ENCODE results near the gene LAMA2.

LAMA2 gene

DNA sequence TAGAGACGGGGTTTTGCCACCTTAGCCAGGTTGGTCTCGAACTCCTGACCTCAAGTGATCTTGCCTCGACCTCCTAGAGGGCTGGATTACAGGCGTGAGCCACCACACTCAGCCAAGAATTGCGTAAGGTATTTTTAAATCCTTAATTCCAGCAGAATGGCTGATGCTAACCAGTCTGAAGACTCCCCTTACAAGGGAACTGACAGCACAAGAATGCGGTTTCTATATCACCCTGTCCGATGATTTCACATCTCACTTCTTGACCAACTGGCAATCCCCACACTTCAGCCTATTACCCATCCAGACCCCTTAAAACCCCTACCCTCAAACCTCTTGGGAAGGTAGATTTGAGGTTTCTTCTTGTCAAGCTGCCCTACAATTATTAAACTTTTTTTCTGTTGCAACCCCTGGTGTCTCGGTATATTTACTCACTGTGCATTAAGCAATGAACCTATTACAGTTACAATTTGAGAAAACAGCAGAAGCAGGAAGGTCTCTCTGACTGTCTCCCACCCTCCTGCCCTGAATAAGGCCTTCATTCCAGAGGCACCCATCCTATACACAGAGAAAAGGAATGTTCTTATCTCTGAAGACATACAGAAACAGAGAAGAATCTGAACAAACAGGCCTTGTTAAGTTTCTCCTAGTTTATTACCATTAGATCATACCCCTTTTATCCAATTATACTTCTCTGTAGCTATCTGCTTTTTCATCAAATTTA, 662.1 kb downstream of the LAMA2 start:
- TF ChIP-seq, protein P1, sequence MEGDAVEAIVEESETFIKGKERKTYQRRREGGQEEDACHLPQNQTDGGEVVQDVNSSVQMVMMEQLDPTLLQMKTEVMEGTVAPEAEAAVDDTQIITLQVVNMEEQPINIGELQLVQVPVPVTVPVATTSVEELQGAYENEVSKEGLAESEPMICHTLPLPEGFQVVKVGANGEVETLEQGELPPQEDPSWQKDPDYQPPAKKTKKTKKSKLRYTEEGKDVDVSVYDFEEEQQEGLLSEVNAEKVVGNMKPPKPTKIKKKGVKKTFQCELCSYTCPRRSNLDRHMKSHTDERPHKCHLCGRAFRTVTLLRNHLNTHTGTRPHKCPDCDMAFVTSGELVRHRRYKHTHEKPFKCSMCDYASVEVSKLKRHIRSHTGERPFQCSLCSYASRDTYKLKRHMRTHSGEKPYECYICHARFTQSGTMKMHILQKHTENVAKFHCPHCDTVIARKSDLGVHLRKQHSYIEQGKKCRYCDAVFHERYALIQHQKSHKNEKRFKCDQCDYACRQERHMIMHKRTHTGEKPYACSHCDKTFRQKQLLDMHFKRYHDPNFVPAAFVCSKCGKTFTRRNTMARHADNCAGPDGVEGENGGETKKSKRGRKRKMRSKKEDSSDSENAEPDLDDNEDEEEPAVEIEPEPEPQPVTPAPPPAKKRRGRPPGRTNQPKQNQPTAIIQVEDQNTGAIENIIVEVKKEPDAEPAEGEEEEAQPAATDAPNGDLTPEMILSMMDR (IDR thresholded peaks at IDR 0.05; ENCODE audit: low read depth, low read length) = no peak
- H3K4me3 ChIP-seq (ENCODE audit: low read depth, low read length) = no peak overlapping the region
- DNase-seq (ENCODE audit: low read depth, low spot score) = no peak
- in situ Hi-C loops (cut with HindIII; ENCODE audit: low sequenced_read_pairs) = no loop called here

DNA sequence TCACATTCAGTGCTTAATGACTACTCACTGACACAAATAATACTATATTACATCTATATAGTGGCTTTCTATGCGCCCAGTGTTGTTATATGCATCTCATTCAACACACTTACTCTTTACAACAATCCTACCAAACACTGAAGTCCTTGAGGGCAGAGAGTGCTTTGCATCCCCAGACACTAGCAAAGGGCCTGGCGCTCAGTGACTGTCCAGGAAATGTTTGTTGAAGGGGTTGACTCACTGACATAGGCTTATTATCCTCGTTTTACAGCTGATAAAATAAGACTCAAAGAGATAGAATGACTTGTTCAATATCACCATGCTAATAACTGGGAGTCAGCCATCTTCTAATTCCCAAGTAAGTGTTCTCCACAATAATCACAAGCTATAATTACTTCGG, 663.8 kb downstream of the LAMA2 start:
- in situ Hi-C loops (cut with HindIII; ENCODE audit: low sequenced_read_pairs) = no loop called here
- TF ChIP-seq, protein P1 (IDR thresholded peaks at IDR 0.05; ENCODE audit: low read depth, low read length) = no peak
- DNase-seq (ENCODE audit: low read depth, low spot score) = no peak
- H3K4me3 ChIP-seq (ENCODE audit: low read depth, low read length) = no peak overlapping the region

DNA sequence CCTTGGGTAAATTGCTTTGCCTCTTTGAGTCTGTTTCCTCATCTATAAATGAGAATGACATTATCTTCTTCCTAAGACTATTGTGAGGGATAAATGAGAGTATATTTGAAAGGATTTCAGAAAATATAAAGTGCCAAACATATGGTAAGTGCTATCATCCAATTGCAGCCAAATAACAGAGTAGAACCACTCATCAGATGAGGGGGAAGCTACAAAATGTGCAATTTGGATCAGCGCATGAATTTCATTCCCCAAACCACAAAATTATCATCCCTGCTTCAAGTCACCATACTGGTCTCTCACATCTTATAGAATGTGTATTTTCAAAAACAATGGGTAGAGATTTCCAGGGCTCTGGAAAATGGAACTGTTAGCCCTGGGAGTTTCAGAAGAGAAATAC, 668.5 kb downstream of the LAMA2 start:
- no peak overlapping the region for H3K4me3 ChIP-seq (ENCODE audit: low read depth, low read length)
- TF ChIP-seq, protein P1 (IDR thresholded peaks at IDR 0.05; ENCODE audit: low read depth, low read length) = no peak
- no peak for DNase-seq (ENCODE audit: low read depth, low spot score)
- in situ Hi-C loops (cut with HindIII; ENCODE audit: low sequenced_read_pairs) = no loop called here

DNA sequence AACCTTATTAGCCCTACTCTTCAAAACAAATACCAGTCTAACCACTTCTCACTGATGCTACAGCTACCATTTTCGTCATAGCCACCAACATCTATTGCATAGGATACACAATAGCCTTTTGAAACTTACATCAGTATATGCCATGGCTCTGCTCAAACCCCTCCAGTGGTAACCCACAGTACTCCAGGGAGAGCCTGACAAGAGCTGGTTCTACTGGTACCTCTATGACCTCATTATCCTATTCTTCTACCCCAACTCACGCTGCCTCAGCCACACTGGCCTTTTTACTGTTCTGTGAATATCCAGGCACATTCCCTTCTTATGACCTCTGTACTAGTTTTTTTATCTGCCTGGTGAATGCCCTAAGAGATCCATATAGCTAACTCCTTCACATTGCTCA, 669.5 kb downstream of the LAMA2 start:
- DNase-seq (ENCODE audit: low read depth, low spot score) = no peak
- TF ChIP-seq, protein P1 (IDR thresholded peaks at IDR 0.05; ENCODE audit: low read depth, low read length) = no peak
- no peak overlapping the region for H3K4me3 ChIP-seq (ENCODE audit: low read depth, low read length)
- in situ Hi-C loops (cut with HindIII; ENCODE audit: low sequenced_read_pairs) = no loop called here

DNA sequence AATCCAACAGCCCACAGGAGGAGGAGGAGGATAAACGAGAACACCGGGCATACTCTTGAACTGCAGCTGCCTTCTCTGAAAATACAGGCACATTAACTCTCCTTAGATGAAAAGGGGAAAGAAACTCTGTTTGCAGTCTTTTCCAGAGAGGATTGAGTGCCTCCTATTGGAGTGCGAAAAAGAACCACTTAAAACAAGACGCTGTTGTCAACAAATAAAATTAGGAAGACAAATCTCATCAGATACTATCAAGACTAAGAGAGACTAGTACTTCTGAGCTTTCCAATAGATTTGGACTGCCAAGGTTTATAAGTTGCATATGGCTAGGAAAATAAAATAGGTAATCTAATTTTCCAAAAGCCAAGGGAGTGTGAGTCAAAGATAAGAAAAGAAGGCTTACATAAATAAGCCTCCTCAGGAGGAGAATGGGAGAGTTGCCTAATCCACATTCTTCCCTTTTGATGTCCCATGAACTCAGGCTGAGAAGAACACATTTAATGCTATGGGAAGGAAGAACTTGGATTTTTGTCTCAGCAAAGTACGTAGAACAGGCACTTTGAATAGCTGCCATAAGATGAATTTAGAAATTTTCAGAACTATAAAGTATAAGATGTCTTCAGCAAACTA, 672.4 kb downstream of the LAMA2 start:
- TF ChIP-seq, protein P1 (IDR thresholded peaks at IDR 0.05; ENCODE audit: low read depth, low read length) = no peak
- in situ Hi-C loops (cut with HindIII; ENCODE audit: low sequenced_read_pairs) = no loop called here
- peak; percentile 67 for DNase-seq (ENCODE audit: low read depth, low spot score)

DNA sequence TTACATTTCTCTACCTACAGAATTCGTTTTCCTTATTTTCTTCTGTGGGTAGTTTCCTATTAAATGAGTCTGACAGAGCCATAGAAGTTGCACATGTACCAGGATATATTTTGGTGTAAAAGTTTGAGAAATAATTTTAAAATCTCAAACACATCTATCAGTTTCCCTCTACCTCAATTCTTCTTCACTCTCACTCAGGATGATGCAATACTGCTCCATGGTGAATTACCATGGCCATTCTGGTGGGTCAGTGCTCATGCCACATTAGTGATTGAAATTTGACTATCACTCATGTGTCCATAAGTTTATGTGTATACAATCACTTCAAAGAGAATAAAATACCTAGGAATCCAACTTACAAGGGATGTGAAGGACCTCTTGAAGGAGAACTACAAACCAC, 675.3 kb downstream of the LAMA2 start:
- H3K4me3 ChIP-seq (ENCODE audit: low read depth, low read length) = no peak overlapping the region
- DNase-seq (ENCODE audit: low read depth, low spot score) = no peak
- TF ChIP-seq, protein P1 (IDR thresholded peaks at IDR 0.05; ENCODE audit: low read depth, low read length) = no peak
- in situ Hi-C loops (cut with HindIII; ENCODE audit: low sequenced_read_pairs) = no loop called here

More for the DNA sequence above, 672.4 kb downstream of the LAMA2 start:
- H3K4me3 ChIP-seq (ENCODE audit: low read depth, low read length) = no peak overlapping the region
